ENCODE results near the gene LY6G6F.

The LY6G6F gene

GRCh38 chr6:31687860-31688693, 18.6 kb upstream of the LY6G6F start:
- no peaks in the 10 kb centered on the region for H3K27me3 ChIP-seq (replicated peaks; ENCODE audit: insufficient read depth, low read length)
- H3K9me3 ChIP-seq (replicated peaks; ENCODE audit: insufficient read depth, low read length): no peaks in the 10 kb centered on the region
- H2AFZ ChIP-seq (ENCODE audit: low read length): no peak overlapping the region
- H3K4me2 ChIP-seq (ENCODE audit: low read depth, low read length): no peak overlapping the region
- TF ChIP-seq EZH2phosphoT487 (IDR thresholded peaks at IDR 0.05; ENCODE audit: low read length) (no peak), CTCF (IDR thresholded peaks at IDR 0.05; ENCODE audit: low read length) (no peak), EZH2 (optimal IDR thresholded peaks at IDR 0.05; ENCODE audit: low read depth, low read length) (no peak)
- H3K4me1 ChIP-seq (ENCODE audit: low read length): no peaks in the 10 kb centered on the region
- no peak for DNase-seq
- no peaks in the 10 kb centered on the region for H3K79me2 ChIP-seq (ENCODE audit: low read length)
- H3K9ac ChIP-seq (ENCODE audit: low read length): no peak overlapping the region
- H3K9me2 ChIP-seq (replicated peaks; ENCODE audit: insufficient read depth, low read length): no peaks in the 10 kb centered on the region
- H4K20me1 ChIP-seq (ENCODE audit: insufficient read depth, low read length): no peaks in the 10 kb centered on the region
- H3K4me3 ChIP-seq (ENCODE audit: low read length): no peak overlapping the region
- no peak overlapping the region for H3K27ac ChIP-seq (ENCODE audit: low read length)
- H3K36me3 ChIP-seq (replicated peaks; ENCODE audit: insufficient read depth, low read length): no peaks in the 10 kb centered on the region
- H3F3A ChIP-seq (ENCODE audit: insufficient read depth, low read length): no peaks in the 10 kb centered on the region

GRCh38 chr6:31689249-31690110, 17.2 kb upstream of the LY6G6F start:
- no peaks in the 10 kb centered on the region for H3F3A ChIP-seq (ENCODE audit: insufficient read depth, low read length)
- H2AFZ ChIP-seq (ENCODE audit: low read length): no peak overlapping the region
- H3K4me3 ChIP-seq (ENCODE audit: low read length): no peak overlapping the region
- no peaks in the 10 kb centered on the region for H3K9me3 ChIP-seq (replicated peaks; ENCODE audit: insufficient read depth, low read length)
- H3K79me2 ChIP-seq (ENCODE audit: low read length): no peaks in the 10 kb centered on the region
- H3K4me1 ChIP-seq (ENCODE audit: low read length): no peaks in the 10 kb centered on the region
- H3K4me2 ChIP-seq (ENCODE audit: low read depth, low read length): no peak overlapping the region
- H3K36me3 ChIP-seq (replicated peaks; ENCODE audit: insufficient read depth, low read length): no peaks in the 10 kb centered on the region
- DNase-seq: no peak
- no peak overlapping the region for H3K9ac ChIP-seq (ENCODE audit: low read length)
- H3K9me2 ChIP-seq (replicated peaks; ENCODE audit: insufficient read depth, low read length): no peaks in the 10 kb centered on the region
- no peaks in the 10 kb centered on the region for H4K20me1 ChIP-seq (ENCODE audit: insufficient read depth, low read length)
- no peak for TF ChIP-seq EZH2phosphoT487 (IDR thresholded peaks at IDR 0.05; ENCODE audit: low read length)
- peak; percentile 52 for TF ChIP-seq CTCF (IDR thresholded peaks at IDR 0.05; ENCODE audit: low read length)
- TF ChIP-seq EZH2 (optimal IDR thresholded peaks at IDR 0.05; ENCODE audit: low read depth, low read length): no peak
- no peaks in the 10 kb centered on the region for H3K27me3 ChIP-seq (replicated peaks; ENCODE audit: insufficient read depth, low read length)
- no peak overlapping the region for H3K27ac ChIP-seq (ENCODE audit: low read length)

- Histone ChIP-seq H4K20me1 (ENCODE audit: insufficient read depth, low read length) (no peaks in the 10 kb centered on the region), H3K9me3 (replicated peaks; ENCODE audit: insufficient read depth, low read length) (no peaks in the 10 kb centered on the region), H3F3A (ENCODE audit: insufficient read depth, low read length) (no peaks in the 10 kb centered on the region), H3K9me2 (replicated peaks; ENCODE audit: insufficient read depth, low read length) (no peaks in the 10 kb centered on the region), H3K36me3 (replicated peaks; ENCODE audit: insufficient read depth, low read length) (no peaks in the 10 kb centered on the region), H3K4me2 (ENCODE audit: low read depth, low read length) (no peak overlapping the region), H3K4me1 (ENCODE audit: low read length) (no peaks in the 10 kb centered on the region), H3K79me2 (ENCODE audit: low read length) (no peaks in the 10 kb centered on the region), H3K9ac (ENCODE audit: low read length) (no peak overlapping the region), H3K27me3 (replicated peaks; ENCODE audit: insufficient read depth, low read length) (no peaks in the 10 kb centered on the region), H2AFZ (ENCODE audit: low read length) (no peak overlapping the region), H3K27ac (ENCODE audit: low read length) (no peak overlapping the region), H3K4me3 (ENCODE audit: low read length) (no peak overlapping the region)
- TF ChIP-seq CTCF (IDR thresholded peaks at IDR 0.05; ENCODE audit: low read length) (no peak), EZH2phosphoT487 (IDR thresholded peaks at IDR 0.05; ENCODE audit: low read length) (no peak), EZH2 (optimal IDR thresholded peaks at IDR 0.05; ENCODE audit: low read depth, low read length) (no peak)
- no peak for DNase-seq
Observed at GRCh38 chr6:31690231-31691077, 16.2 kb upstream of the LY6G6F start.

Data from MM.1S (cell line).